ENCODE measurements around the gene MAP2K1.

MAP2K1 gene

DNA sequence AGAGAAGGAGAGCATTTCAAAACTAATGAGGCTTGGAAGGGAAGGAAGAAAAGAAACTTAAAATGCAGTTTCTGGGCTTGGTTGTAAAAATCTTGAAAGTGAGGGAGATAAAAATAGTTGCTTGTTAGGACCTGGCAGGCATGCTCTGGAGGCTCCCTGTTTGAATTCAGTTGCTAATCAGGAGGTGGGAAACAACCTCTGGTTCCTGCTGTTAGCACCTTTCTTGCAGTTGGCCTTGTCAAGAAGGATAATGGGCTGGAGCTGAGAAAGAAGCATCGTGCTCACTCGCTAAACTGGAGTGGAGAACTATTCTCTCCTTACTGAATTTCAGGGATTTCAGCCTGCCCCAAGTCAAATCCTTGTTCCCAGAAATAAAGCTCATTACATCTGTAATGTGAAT lies 87.4 kb downstream of the MAP2K1 start:
- TF ChIP-seq, protein P1, sequence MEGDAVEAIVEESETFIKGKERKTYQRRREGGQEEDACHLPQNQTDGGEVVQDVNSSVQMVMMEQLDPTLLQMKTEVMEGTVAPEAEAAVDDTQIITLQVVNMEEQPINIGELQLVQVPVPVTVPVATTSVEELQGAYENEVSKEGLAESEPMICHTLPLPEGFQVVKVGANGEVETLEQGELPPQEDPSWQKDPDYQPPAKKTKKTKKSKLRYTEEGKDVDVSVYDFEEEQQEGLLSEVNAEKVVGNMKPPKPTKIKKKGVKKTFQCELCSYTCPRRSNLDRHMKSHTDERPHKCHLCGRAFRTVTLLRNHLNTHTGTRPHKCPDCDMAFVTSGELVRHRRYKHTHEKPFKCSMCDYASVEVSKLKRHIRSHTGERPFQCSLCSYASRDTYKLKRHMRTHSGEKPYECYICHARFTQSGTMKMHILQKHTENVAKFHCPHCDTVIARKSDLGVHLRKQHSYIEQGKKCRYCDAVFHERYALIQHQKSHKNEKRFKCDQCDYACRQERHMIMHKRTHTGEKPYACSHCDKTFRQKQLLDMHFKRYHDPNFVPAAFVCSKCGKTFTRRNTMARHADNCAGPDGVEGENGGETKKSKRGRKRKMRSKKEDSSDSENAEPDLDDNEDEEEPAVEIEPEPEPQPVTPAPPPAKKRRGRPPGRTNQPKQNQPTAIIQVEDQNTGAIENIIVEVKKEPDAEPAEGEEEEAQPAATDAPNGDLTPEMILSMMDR (IDR thresholded peaks at IDR 0.05; ENCODE audit: low read depth, low read length), result no peak
- no peak for DNase-seq (ENCODE audit: low read depth in 2 of 2)

DNA sequence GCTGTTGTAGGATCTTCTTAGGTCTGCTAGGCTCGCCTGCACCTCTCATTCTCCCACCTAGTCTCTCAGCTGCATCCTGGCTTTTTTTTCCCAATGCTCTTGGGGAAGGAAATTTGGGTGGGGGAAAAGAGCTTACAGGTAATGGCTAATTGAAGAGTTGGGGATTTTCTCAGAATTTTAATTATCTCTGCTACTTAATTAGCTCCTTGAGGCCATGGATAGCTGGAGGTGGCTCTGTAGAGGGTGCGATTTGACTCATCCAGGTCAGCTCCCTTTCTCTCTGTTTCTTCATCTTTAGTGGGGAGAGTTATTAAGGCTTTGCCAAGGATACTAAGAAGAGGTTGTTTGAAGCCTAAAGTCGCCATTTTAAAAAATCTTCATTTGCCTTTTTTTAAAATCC lies 88.3 kb downstream of the MAP2K1 start:
- TF ChIP-seq, protein P1 (IDR thresholded peaks at IDR 0.05; ENCODE audit: low read depth, low read length), result no peak
- no peak overlapping the region for H3K4me3 ChIP-seq (replicated peaks in 1 of 2; ENCODE audit: low read depth in 2 of 2, low read length in 2 of 2)
- DNase-seq (ENCODE audit: low read depth in 2 of 2), result no peak

More for the DNA sequence above, 87.4 kb downstream of the MAP2K1 start:
- H3K4me3 ChIP-seq (replicated peaks in 1 of 2; ENCODE audit: low read depth in 2 of 2, low read length in 2 of 2), result no peak overlapping the region

DNA sequence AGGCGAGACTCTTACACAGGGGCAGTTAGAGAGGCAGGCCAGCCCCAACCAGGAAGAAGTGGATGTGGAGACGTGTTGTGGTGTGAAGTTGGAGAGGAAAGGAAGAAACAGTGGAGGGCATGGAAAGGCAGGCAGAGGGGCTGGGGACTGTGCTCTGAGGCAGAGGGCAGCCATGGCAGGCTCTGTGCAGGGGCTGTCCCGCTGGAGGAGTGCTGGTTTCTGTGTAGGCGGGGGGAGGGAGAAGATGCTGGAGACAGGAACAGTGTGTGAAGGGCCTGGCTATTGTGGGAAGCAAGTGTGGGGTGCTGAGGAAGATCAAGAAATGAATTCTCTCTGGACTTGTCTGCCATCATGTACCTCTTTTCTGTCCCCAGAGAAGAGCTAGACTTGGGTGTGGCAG lies 89.8 kb downstream of the MAP2K1 start:
- no peak for DNase-seq (ENCODE audit: low read depth in 2 of 2)

DNA sequence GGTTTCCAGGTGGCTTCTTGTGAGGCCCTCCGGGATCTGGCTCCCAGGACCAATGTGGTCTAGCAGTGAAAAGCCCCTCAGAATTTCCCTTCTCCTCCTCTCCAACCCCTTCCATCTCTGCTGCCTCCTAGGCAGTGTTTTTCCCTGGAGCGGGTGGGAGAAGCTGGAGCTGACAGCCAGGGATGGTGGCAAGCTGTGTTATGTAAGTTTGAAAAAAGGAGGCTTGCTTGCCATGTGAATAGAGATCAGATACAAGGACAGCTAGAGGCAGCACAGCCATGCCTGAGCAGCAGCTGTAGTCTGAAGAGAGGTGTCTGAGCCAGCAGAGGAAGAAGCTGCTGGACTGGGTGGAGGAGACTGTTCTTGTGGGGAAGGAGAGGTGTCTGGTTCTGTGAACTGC lies 90.3 kb downstream of the MAP2K1 start:
- TF ChIP-seq, protein P1 (IDR thresholded peaks at IDR 0.05; ENCODE audit: low read depth, low read length), result no peak
- no peak for DNase-seq (ENCODE audit: low read depth in 2 of 2)
- no peak overlapping the region for H3K4me3 ChIP-seq (replicated peaks in 1 of 2; ENCODE audit: low read depth in 2 of 2, low read length in 2 of 2)

More for the DNA sequence above, 89.8 kb downstream of the MAP2K1 start:
- no peak overlapping the region for H3K4me3 ChIP-seq (replicated peaks in 1 of 2; ENCODE audit: low read depth in 2 of 2, low read length in 2 of 2)
- TF ChIP-seq, protein P1 (IDR thresholded peaks at IDR 0.05; ENCODE audit: low read depth, low read length), result no peak

DNA sequence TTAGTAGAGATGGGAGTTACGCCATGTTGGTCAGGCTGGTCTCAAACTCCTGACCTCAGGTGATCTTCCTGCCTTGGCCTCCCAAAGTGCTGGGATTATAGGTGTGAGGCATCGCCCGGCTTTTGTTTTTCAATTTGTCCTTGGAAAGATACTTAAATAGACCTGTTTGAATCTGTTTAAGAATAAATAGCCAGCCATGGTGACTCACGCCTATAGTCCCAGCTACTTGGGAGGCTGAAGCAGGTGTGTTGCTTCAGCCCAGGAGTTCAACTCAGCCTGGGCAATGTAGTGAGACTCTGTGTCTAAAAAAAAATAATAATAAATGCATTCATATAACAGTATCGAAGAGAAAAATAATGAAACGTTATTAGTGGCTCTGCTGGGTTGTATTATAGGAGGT lies 93.6 kb downstream of the MAP2K1 start:
- no peak for DNase-seq (ENCODE audit: low read depth in 2 of 2)
- H3K4me3 ChIP-seq (replicated peaks in 1 of 2; ENCODE audit: low read depth in 2 of 2, low read length in 2 of 2), result no peak overlapping the region
- TF ChIP-seq, protein P1 (IDR thresholded peaks at IDR 0.05; ENCODE audit: low read depth, low read length), result no peak

DNA sequence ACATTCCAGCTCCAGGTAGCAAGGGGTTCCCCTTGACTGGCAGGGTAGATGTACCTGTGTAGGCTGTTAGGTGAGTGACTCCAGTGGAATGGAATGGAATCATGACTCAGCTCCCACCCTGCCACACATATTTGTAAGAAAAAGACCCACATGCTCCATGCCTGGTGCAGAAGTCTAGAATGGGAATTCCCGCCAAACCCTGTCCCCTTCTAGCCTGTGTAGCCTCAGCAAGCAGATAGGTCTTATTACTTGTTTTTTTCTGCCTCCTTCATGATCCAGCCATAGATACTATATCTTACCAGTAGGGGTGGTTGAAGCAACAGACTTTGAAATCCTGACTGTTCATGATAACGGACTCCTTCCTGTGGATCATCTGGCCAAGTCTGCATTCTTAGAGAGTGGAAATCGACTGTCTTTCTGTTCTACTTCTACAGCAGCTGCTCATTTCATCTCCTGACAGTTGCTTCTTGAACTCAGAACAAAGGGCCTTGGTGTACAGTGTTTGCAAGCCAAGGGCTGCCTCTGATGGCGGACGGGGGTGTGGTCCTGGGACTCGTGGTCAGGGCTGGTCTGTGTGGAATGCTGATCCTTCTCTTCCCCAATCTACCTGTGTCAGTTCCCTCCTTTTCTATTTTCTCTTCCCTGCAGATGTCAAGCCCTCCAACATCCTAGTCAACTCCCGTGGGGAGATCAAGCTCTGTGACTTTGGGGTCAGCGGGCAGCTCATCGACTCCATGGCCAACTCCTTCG lies 94.6 kb downstream of the MAP2K1 start:
- TF ChIP-seq, protein P1 (IDR thresholded peaks at IDR 0.05; ENCODE audit: low read depth, low read length), result no peak
- no peak overlapping the region for H3K4me3 ChIP-seq (replicated peaks in 1 of 2; ENCODE audit: low read depth in 2 of 2, low read length in 2 of 2)
- DNase-seq (ENCODE audit: low read depth in 2 of 2), result no peak

DNA sequence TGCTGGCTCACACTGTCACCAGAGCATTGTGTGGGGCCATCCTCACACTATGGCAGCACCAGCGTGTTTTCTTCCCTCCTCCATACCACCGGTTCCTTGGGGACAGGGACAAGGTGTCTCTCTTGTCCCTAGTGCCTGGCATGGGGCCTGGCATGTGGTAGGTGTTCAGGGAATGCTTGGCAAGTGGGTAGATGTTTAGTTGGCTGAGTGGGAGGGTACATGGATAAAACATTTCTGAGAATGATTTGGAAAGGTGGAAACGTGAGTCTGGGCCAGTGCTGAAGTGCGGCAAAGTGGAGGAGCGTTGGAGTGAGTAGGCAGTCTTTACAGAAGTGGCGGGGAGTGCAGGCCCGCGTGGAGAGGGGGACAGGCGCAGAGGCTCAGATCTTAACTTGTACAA lies 95.8 kb downstream of the MAP2K1 start:
- no peak overlapping the region for H3K4me3 ChIP-seq (replicated peaks in 1 of 2; ENCODE audit: low read depth in 2 of 2, low read length in 2 of 2)
- no peak for DNase-seq (ENCODE audit: low read depth in 2 of 2)
- TF ChIP-seq, protein P1 (IDR thresholded peaks at IDR 0.05; ENCODE audit: low read depth, low read length), result no peak

Measured in cardiac fibroblast (primary cell).